WI38 (cell line): ENCODE measurements around the gene EFCAB5.

Experiments used
- H3K4me3 ChIP-seq: 2 replicates; pipeline ENCODE4 v1.5.1; 2011; ENCODE audit warnings: low read depth, mild to moderate bottlenecking, control low read depth, low read length
- CTCF ChIP-seq: IDR thresholded peaks from 2 replicates; pipeline ENCODE4 v1.5.1; 2012; ENCODE audit warnings: low read depth, mild to moderate bottlenecking, control low read depth, low read length

Gene EFCAB5

GRCh38 chr17:30151471-30151870, 210.0 kb downstream of the EFCAB5 start:
- H3K4me3 ChIP-seq: no peak overlapping the region
- TF ChIP-seq CTCF: no peak

- TF ChIP-seq CTCF: no peak
- no peak overlapping the region for H3K4me3 ChIP-seq
These were observed 212.0 kb downstream of the EFCAB5 start for GRCh38 chr17:30153463-30153862.

GRCh38 chr17:30155389-30155788, 214.0 kb downstream of the EFCAB5 start:
- TF ChIP-seq CTCF: no peak
- H3K4me3 ChIP-seq: no peak overlapping the region
